ENCODE results near the gene MICB.
"Not testable (repeated sequence)": the region's sequence is repeated elsewhere in the genome, so short reads cannot be mapped to it uniquely, and the experiment has no call there.

Gene MICB

GRCh38 chr6:31476515-31477139, 21.3 kb upstream of the MICB start:
- DNase-seq, result no peak

- DNase-seq, result no peak
Measured at GRCh38 chr6:31477521-31477920, 20.4 kb upstream of the MICB start.

- DNase-seq, result no peak
Measured at GRCh38 chr6:31478186-31478950, 19.6 kb upstream of the MICB start.

GRCh38 chr6:31479151-31479932, 18.6 kb upstream of the MICB start:
- no peak for DNase-seq

GRCh38 chr6:31479933-31480535, 17.9 kb upstream of the MICB start:
- DNase-seq, result no peak

GRCh38 chr6:31480574-31480973, 17.4 kb upstream of the MICB start:
- no peak for DNase-seq

- DNase-seq, result no peak
Measured at GRCh38 chr6:31483392-31483791, 14.6 kb upstream of the MICB start.

GRCh38 chr6:31485055-31485454, 12.9 kb upstream of the MICB start:
- no peak for DNase-seq

GRCh38 chr6:31486065-31486837, 11.7 kb upstream of the MICB start:
- DNase-seq, result not testable (repeated sequence)

- DNase-seq, result not testable (repeated sequence)
Measured at GRCh38 chr6:31487674-31488073, 10.3 kb upstream of the MICB start.

GRCh38 chr6:31489086-31489485, 8.9 kb upstream of the MICB start:
- DNase-seq, result no peak

GRCh38 chr6:31490115-31490873, 7.7 kb upstream of the MICB start:
- DNase-seq, result no peak

- not testable (repeated sequence) for DNase-seq
Measured at GRCh38 chr6:31493550-31493874, 4.4 kb upstream of the MICB start.

GRCh38 chr6:31493875-31494694, 3.9 kb upstream of the MICB start:
- DNase-seq, result peak; percentile 87

- DNase-seq, result no peak
Measured at GRCh38 chr6:31495580-31495979, 2.4 kb upstream of the MICB start.

GRCh38 chr6:31496826-31497225, 1.1 kb upstream of the MICB start:
- peak; percentile 41 for DNase-seq

GRCh38 chr6:31498748-31499147, 803 bp downstream of the MICB start:
- no peak for DNase-seq

- not testable (repeated sequence) for DNase-seq
Measured at GRCh38 chr6:31499648-31500047, 1.7 kb downstream of the MICB start.

- no peak for DNase-seq
Measured at GRCh38 chr6:31502586-31502985, 4.6 kb downstream of the MICB start.

GRCh38 chr6:31509036-31509435, 11.1 kb downstream of the MICB start:
- DNase-seq, result not testable (repeated sequence)

- DNase-seq, result no peak
Measured at GRCh38 chr6:31510007-31510406, 12.1 kb downstream of the MICB start.
